SK-N-SH (cell line): Measurements from ENCODE around the gene MYD88. TPM values are rescaled to one million over a fixed set of nuclear protein-coding genes. Genes with fewer than 3 reads are reported as not detected.

Experiments used
- CTCF ChIA-PET: fragments of 300-600, 350-600 bp; formaldehyde crosslinking; extraction: SDS; loops from one replicate; lab custom pipeline; 2021; lab: Yijun Ruan, JAX
- POLR2A ChIA-PET: fragments of 350-600 bp; sonication (Branson Sonifier 250); formaldehyde crosslinking; extraction: SDS; loops from one replicate; lab custom pipeline; 2020; ENCODE audit warnings: antibody characterized with exemption, inconsistent platforms; lab: Yijun Ruan, JAX
- DNase-seq: peaks from one replicate; pipeline ENCODE4 v3.0.0; 2012
- H2AFZ ChIP-seq: fragments of 200-600 bp; sonication (generic); 2 replicates; pipeline ENCODE4 v1.8.1; 2016; ENCODE audit warnings: antibody characterized with exemption, mild to moderate bottlenecking, low read depth
- H3F3A ChIP-seq: fragments of 200-600 bp; sonication (generic); replicated peaks from 2 replicates; pipeline ENCODE3; 2016; ENCODE audit warnings: antibody characterized with exemption, mild to moderate bottlenecking; ENCODE audit not compliant: insufficient read depth
- H3K27ac ChIP-seq, 2 experiments: fragments of 200-500 bp in 1 of 2; fragments of 200-600 bp in 1 of 2; sonication (Bioruptor generic) in 1 of 2; sonication (generic), shearing (Covaris generic) in 1 of 2; 2 replicates each; pipeline versions ENCODE4 v1.5.1 to v1.6.1; 2014 to 2016; ENCODE audit warnings: low read depth in 2 of 2, inconsistent platforms in 1 of 2, low read length in 1 of 2, mild to moderate bottlenecking in 1 of 2, mixed read lengths in 1 of 2
- H3K27me3 ChIP-seq: fragments of 200-600 bp; sonication (generic), shearing (Covaris generic); 2 replicates; pipeline ENCODE4 v1.6.1; 2016; ENCODE audit warnings: mixed run types; ENCODE audit not compliant: insufficient read depth
- H3K36me3 ChIP-seq, 2 experiments: fragments of 200-500 bp in 1 of 2; fragments of 200-600 bp in 1 of 2; sonication (Bioruptor generic) in 1 of 2; sonication (generic) in 1 of 2; replicated peaks in 1 of 2; 2 replicates each; pipeline versions ENCODE3 to v1.5.1; 2014 to 2016; ENCODE audit warnings: low read length in 1 of 2, mild to moderate bottlenecking in 1 of 2; ENCODE audit not compliant: insufficient read depth in 2 of 2, control insufficient read depth in 1 of 2
- H3K4me1 ChIP-seq, 2 experiments: fragments of 200-500 bp in 1 of 2; fragments of 200-600 bp in 1 of 2; sonication (Bioruptor generic) in 1 of 2; sonication (generic), shearing (Covaris generic) in 1 of 2; 2 replicates each; pipeline versions ENCODE4 v1.5.1 to v1.6.1; 2014 to 2016; ENCODE audit warnings: low read depth in 1 of 2, low read length in 1 of 2, mixed run types in 1 of 2; ENCODE audit not compliant: insufficient read depth in 2 of 2, control insufficient read depth in 1 of 2
- H3K4me2 ChIP-seq: fragments of 200-600 bp; sonication (generic), shearing (Covaris generic); 2 replicates; pipeline ENCODE4 v1.6.1; 2017; ENCODE audit warnings: mixed run types
- H3K4me3 ChIP-seq, 2 experiments: fragments of 200-500 bp in 1 of 2; fragments of 200-600 bp in 1 of 2; sonication (Bioruptor generic) in 1 of 2; sonication (generic), shearing (Covaris generic) in 1 of 2; 2 replicates each; pipeline versions ENCODE4 v1.5.1 to v1.8.1; 2014 to 2016; ENCODE audit warnings: low read depth in 2 of 2, inconsistent platforms in 1 of 2, low read length in 1 of 2, mild to moderate bottlenecking in 1 of 2, mixed read lengths in 1 of 2, moderate library complexity in 1 of 2
- H3K79me2 ChIP-seq: fragments of 200-600 bp; sonication (generic); 2 replicates; pipeline ENCODE4 v1.8.1; 2017; ENCODE audit warnings: mild to moderate bottlenecking; ENCODE audit not compliant: insufficient read depth
- H3K9ac ChIP-seq: fragments of 200-600 bp; sonication (generic); 2 replicates; pipeline ENCODE4 v1.6.1; 2017; ENCODE audit warnings: mixed run types
- H3K9me2 ChIP-seq: fragments of 200-600 bp; sonication (generic); 2 replicates; pipeline ENCODE4 v1.6.1; 2017; ENCODE audit warnings: mixed run types
- H3K9me3 ChIP-seq: fragments of 200-600 bp; sonication (generic); 2 replicates; pipeline ENCODE4 v1.6.1; 2017; ENCODE audit warnings: mixed run types, mild to moderate bottlenecking, moderate library complexity
- H4K20me1 ChIP-seq: fragments of 200-600 bp; sonication (generic); 2 replicates; pipeline ENCODE4 v1.6.1; 2017; ENCODE audit warnings: mild to moderate bottlenecking, mixed run types; ENCODE audit not compliant: insufficient read depth
- ELF1 ChIP-seq: IDR thresholded peaks from 2 replicates; pipeline ENCODE4 v1.4.0; 2012
- FOSL2 ChIP-seq: IDR thresholded peaks from 2 replicates; pipeline ENCODE4 v1.4.0; 2012; ENCODE audit warnings: low read depth, mild to moderate bottlenecking, moderate library complexity, borderline replicate concordance
- MXI1 ChIP-seq: IDR thresholded peaks from 2 replicates; pipeline ENCODE4 v1.6.1; 2012; ENCODE audit warnings: mild to moderate bottlenecking, low read depth, low read length, improper control_type of control experiment
- NFIC ChIP-seq: IDR thresholded peaks from 2 replicates; pipeline ENCODE4 v1.4.0; 2012; ENCODE audit warnings: borderline replicate concordance
- RCOR1 ChIP-seq: fragments of 150-350 bp; IDR thresholded peaks from 2 replicates; pipeline ENCODE4 v1.6.1; 2017; ENCODE audit warnings: antibody characterized with exemption, low read length
- RFX5 ChIP-seq: IDR thresholded peaks from 2 replicates; pipeline ENCODE4 v1.6.1; 2012; ENCODE audit warnings: mild to moderate bottlenecking, improper control_type of control experiment, low read length
- TCF12 ChIP-seq: IDR thresholded peaks from 2 replicates; pipeline ENCODE4 v1.4.0; 2012
- WGBS: methylation state at CpG from one replicate; pipeline ENCODE4 v1.1.6; 2017; ENCODE audit warnings: low lambda C conversion rate; 5-methylcytosine and 5-hydroxymethylcytosine counted together
- polyA plus RNA-seq, 3 experiments: library from polyadenylated mRNA; depleted of rRNA; stranded (reverse); fragments of >200 nt; gene quantifications; 2 replicates each; pipeline ENCODE4 v1.2.3, GENCODE V29; 2012
- TF ChIP-seq, protein P1 (sequence below): IDR thresholded peaks from 2 replicates; pipeline ENCODE4 v1.6.1; 2012; ENCODE audit warnings: mild to moderate bottlenecking, low read depth, low read length, moderate library complexity
- TF ChIP-seq, protein P2 (sequence below): fragments of 150-350 bp; IDR thresholded peaks from 2 replicates; pipeline ENCODE4 v1.6.1; 2016; ENCODE audit warnings: mild to moderate bottlenecking, low read depth, low read length
- TF ChIP-seq, protein P3 (sequence below): fragments of 200-600 bp; sonication (generic); IDR thresholded peaks from 2 replicates; pipeline ENCODE4 v1.6.1; 2017; ENCODE audit warnings: antibody characterized with exemption, mild to moderate bottlenecking, moderate library complexity

MYD88 gene
- polyA plus RNA-seq, 1 of the 3 experiments (the other 2 are of a cell fraction): 24.0 TPM

DNA sequence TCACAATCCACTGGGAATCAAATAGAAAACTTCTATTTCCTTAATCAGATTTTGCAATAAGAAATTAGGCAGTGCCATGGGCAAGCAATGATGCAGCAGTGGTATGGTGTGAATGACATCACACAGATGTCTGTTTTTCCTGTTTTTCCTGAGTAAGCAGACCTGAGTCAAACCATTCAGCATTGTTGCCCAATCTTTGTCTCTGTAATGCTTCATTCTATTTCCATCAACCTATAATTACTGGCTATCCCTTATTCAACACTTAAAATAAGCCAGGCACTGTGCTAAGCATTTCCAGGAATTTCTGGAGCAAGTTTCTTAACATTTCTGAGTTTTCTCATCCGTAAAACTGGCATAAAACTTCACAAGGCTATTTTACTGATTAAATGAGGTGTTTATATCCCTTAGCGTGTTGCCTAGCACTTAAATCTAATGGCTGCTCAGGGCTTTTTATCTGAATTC lies 15.6 kb downstream of the MYD88 start:
- Histone ChIP-seq H2AFZ (no peak overlapping the region), H3K9me3 (no peaks in the 10 kb centered on the region), H3K79me2 (no peaks in the 10 kb centered on the region), H3K27me3 (no peaks in the 10 kb centered on the region), H3K9ac (no peak overlapping the region), H3K36me3 (no peaks in the 10 kb centered on the region), H3K27ac (no peak overlapping the region), H3K4me1 (peaks cover 0 to 5% of the 10 kb centered on the region in 2 experiments; a peak in 1 of 4 replicates), H3K4me3 (no peak overlapping the region), H3F3A (no peaks in the 10 kb centered on the region), H4K20me1 (no peaks in the 10 kb centered on the region), H3K4me2 (no peak overlapping the region), H3K9me2 (no peaks in the 10 kb centered on the region)
- DNase-seq: no peak
- TF ChIP-seq ELF1 (no peak), TCF12 (no peak)
- TF ChIP-seq, protein P1, sequence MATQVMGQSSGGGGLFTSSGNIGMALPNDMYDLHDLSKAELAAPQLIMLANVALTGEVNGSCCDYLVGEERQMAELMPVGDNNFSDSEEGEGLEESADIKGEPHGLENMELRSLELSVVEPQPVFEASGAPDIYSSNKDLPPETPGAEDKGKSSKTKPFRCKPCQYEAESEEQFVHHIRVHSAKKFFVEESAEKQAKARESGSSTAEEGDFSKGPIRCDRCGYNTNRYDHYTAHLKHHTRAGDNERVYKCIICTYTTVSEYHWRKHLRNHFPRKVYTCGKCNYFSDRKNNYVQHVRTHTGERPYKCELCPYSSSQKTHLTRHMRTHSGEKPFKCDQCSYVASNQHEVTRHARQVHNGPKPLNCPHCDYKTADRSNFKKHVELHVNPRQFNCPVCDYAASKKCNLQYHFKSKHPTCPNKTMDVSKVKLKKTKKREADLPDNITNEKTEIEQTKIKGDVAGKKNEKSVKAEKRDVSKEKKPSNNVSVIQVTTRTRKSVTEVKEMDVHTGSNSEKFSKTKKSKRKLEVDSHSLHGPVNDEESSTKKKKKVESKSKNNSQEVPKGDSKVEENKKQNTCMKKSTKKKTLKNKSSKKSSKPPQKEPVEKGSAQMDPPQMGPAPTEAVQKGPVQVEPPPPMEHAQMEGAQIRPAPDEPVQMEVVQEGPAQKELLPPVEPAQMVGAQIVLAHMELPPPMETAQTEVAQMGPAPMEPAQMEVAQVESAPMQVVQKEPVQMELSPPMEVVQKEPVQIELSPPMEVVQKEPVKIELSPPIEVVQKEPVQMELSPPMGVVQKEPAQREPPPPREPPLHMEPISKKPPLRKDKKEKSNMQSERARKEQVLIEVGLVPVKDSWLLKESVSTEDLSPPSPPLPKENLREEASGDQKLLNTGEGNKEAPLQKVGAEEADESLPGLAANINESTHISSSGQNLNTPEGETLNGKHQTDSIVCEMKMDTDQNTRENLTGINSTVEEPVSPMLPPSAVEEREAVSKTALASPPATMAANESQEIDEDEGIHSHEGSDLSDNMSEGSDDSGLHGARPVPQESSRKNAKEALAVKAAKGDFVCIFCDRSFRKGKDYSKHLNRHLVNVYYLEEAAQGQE: no peak
- POLR2A ChIA-PET: no interaction called here
- CTCF ChIA-PET: interaction anchor here (2.9 kb wide), 1 partner anchor 9 kb away, joined by 11 read pairs; no protein-coding TSS in a partner anchor
- WGBS: 74% methylated on average over 2 of the region's 2 CpGs

DNA sequence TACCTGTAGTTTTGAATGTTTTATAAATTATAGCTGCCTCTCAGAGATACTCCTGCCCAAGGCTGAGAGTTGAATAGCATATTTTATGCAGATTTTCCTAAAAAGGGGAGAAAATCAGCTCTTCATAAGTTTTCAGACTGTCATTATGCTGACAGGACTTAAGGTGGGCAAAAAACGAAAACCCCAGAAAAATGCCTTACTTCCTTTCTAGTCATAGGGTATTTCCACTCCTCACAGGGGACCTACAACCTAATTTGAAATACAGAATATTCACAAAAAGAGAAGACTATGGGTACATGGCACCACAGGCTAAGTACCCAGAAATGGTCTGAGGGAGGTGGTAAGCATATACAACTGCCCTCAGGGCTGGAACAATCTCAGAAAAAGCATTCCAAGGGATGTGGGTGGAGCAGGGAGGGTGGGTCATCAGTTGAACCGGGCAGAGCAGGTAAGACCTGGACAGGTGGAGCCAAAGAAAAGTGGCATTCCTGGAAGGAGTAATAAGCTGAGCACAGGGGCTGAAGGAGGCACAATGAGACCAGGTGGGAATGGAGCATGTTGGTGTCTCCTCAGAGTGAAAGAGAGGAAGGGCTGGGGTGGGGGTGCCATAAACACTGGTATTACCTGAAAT lies 16.3 kb downstream of the MYD88 start:
- H3K4me3 ChIP-seq: no peak overlapping the region
- no peak overlapping the region for H3K9ac ChIP-seq
- no peak overlapping the region for H2AFZ ChIP-seq
- POLR2A ChIA-PET: no interaction called here
- peaks cover 0 to 2% of the 10 kb centered on the region in 2 experiments; a peak in 1 of 4 replicates for H3K4me1 ChIP-seq
- H3F3A ChIP-seq: no peaks in the 10 kb centered on the region
- TF ChIP-seq, protein P2, sequence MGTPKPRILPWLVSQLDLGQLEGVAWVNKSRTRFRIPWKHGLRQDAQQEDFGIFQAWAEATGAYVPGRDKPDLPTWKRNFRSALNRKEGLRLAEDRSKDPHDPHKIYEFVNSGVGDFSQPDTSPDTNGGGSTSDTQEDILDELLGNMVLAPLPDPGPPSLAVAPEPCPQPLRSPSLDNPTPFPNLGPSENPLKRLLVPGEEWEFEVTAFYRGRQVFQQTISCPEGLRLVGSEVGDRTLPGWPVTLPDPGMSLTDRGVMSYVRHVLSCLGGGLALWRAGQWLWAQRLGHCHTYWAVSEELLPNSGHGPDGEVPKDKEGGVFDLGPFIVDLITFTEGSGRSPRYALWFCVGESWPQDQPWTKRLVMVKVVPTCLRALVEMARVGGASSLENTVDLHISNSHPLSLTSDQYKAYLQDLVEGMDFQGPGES: no peak
- TF ChIP-seq NFIC (no peak), RFX5 (no peak), MXI1 (no peak), RCOR1 (no peak), FOSL2 (no peak), TCF12 (no peak)
- TF ChIP-seq, protein P3, sequence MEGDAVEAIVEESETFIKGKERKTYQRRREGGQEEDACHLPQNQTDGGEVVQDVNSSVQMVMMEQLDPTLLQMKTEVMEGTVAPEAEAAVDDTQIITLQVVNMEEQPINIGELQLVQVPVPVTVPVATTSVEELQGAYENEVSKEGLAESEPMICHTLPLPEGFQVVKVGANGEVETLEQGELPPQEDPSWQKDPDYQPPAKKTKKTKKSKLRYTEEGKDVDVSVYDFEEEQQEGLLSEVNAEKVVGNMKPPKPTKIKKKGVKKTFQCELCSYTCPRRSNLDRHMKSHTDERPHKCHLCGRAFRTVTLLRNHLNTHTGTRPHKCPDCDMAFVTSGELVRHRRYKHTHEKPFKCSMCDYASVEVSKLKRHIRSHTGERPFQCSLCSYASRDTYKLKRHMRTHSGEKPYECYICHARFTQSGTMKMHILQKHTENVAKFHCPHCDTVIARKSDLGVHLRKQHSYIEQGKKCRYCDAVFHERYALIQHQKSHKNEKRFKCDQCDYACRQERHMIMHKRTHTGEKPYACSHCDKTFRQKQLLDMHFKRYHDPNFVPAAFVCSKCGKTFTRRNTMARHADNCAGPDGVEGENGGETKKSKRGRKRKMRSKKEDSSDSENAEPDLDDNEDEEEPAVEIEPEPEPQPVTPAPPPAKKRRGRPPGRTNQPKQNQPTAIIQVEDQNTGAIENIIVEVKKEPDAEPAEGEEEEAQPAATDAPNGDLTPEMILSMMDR: no peak
- TF ChIP-seq, protein P1: no peak
- H3K27me3 ChIP-seq: no peaks in the 10 kb centered on the region
- H3K4me2 ChIP-seq: no peak overlapping the region
- no peaks in the 10 kb centered on the region for H3K9me2 ChIP-seq
- no peaks in the 10 kb centered on the region for H3K9me3 ChIP-seq
- H4K20me1 ChIP-seq: no peaks in the 10 kb centered on the region
- no peaks in the 10 kb centered on the region for H3K36me3 ChIP-seq
- H3K27ac ChIP-seq: no peak overlapping the region
- WGBS: 58% methylated on average over 2 of the region's 2 CpGs
- CTCF ChIA-PET: interaction anchor here (2.9 kb wide), 1 partner anchor 9 kb away, joined by 11 read pairs; no protein-coding TSS in a partner anchor
- H3K79me2 ChIP-seq: no peaks in the 10 kb centered on the region; the same call in 1 of the 2 replicates
- DNase-seq: no peak
